CD4-positive, alpha-beta T cell treated with Interleukin-21 for 1 hour (primary cell): ENCODE data around the gene ATP5F1D.

Source experiments
- DNase-seq: peaks from one replicate; pipeline ENCODE4 v3.0.0-alpha.2; 2020

The ATP5F1D gene

DNA sequence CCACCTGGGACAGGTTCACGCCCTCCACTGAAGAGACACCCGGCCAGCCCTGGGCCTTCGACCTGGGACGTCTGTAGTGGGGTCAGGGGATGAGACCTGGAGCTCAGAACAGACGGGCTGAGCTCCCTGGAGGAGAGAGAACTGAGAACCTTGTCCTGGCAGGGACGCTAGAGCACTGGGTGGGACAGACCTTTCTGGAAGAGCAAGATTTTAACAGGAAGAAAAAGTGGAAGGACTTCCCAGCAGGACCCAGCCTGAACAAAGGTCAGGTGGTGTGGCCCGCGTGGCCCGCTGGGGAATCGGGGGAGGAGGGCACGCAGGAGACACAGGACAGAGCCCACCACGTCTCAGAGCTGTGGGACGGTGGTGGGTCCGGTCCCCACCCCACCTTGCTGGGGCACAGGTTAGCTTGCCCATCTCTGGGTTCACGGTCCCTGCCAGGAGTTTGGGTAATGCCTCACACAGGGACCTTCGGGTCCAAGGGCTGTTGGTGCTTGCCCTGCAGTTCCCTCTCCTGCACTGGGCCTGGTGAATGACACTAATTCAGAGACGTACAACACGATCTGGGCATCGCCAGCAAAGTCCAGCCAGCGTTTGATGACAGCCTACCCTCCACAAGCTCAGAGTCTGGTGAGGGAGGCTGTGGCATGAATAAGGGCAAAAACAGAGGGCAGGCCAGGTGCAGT is 42.9 kb downstream of the ATP5F1D start:
- DNase-seq, result no peak

- no peak for DNase-seq
Observed at GRCh38 chr19:1284979-1285736, 43.6 kb downstream of the ATP5F1D start.

DNA sequence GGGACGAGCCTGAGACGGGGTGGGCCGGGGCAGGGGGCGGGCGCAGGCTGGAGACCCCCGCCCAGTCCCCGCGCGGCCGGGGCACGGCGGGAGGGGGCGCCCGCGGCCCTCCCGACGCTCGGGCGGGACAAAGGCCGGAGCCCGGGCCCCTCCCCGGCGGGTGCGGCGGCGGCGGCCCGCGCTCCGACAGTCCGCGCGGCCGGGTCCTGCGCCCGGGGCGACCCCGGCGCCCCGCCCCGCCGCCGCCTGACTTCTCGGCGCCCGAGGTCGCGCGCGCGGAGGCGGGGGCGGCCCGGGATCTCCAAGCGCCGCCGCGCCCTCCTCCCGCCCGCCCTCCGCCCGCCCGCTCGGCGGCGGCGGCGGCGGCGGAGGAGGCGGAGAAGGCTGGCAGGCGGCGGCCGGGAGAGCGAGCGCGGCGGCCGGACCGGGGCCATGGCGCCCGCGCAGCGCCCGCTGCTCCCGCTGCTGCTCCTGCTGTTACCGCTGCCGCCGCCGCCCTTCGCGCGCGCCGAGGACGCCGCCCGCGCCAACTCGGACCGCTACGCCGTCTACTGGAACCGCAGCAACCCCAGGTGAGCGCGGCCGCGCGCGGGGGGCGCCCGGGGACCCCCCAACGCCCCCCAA is 44.3 kb downstream of the ATP5F1D start, which contains the start of gene EFNA2:
Gene EFNA2 (plus strand): TSS at position 137 of the 624 bp plus-strand sequence. CDS start 296 bp downstream, at position 433.
- no peak for DNase-seq

DNA sequence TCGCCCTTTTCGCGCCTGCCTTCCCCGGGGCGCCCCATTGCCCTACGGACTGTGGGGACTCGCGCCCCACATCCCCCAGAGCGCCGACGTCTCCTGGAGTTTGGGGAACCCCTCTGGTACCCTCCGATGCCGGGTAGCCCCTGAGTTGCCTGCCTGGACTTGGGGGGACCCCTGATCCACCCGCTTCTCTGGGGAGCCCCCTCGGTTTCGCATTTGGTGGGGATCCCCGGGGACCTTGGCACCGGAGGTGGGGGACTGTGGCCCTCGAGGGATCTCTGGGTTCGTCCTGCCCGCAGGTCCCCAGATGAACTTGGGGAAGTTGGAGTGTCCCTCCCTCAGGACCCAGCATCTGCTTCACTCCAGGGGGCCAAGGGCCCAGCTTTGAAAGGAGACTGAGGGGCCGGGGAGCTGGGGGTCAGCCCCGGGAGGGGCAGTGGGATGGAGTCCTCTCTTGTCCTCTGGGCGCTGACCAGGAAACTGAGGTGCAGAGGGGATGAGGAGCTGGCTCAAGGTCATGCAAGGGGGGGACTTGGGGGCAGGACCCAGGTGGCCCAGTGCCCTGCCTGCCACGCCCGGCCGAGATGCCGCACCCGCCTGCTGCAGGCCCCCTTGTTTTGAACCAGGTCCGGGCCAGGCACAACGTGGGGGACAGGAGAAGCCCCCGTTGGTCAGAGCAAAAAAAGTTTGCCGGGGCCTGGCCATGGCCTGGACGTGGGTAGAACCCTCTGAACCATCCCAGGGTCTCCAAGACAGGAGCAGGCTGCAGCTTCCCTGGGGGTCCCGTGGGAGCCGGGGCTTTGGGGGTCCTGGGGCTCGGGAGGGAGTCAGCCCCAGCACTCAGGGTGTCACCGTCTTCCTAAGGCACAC is 45.2 kb downstream of the ATP5F1D start:
- DNase-seq, result no peak

GRCh38 chr19:1287354-1288225 is 46.0 kb downstream of the ATP5F1D start:
- DNase-seq, result no peak

DNA sequence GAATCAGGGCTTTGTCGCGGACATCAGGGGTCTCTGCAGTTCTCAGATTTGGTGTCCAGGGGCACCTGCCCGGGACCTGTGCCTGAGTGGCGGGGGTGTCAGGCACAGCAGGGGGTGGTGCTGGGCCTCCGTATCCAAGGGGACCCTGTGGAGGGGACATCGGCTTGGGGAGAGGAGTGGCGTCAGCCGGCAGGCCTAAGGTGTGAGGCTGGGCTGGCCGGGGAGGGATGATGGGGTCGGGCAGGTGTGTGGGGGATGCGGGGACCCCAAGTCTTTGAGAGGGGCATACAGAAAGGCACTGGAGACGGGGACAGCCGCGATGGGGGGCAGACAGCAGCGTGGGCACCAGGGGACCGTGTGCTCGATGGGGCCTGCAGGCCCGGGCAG is 46.7 kb downstream of the ATP5F1D start:
- DNase-seq, result no peak

DNA sequence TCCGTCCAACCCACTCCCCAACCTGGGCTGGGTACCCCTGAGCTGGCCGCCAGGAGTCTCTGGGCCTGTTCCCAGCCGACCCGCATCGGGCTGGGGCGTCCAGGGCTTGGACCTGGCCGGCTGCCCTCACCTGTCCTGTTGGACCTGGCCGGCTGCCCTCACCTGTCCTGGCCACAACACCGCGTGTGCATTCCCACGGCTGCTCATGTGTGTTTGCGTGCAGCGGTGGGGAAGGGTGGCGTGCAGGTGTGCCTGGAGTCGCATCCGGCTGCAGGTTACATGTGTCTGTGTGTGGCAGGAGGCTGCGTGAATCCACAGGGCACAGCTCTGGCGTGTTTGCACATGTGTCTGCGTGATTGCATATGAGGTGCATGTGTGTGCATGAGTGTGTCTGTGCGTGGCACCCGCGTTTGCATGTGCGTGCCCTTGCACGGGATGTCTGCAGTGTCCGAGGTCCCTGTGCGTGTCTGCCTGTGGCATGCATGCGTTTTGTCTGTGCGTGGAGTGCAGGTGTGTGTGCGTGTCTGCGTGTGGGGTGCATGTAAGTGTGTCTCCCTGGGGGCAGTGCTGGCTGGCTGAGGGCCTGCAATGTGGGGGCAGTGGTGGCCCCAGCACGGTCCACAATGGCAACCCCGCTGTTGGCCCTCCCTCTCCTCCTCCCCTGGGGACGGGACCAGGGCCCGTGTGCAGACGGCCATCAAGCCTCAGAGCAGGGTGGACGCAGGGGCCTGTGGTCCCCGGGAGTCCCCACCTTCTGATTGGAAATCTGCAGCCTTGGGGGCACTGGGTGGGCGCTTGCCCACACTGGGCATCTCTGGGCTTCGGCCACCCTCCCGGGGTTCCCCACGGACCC is 47.5 kb downstream of the ATP5F1D start:
- DNase-seq, result no peak

- DNase-seq, result no peak
Observed at GRCh38 chr19:1289686-1290025, 48.1 kb downstream of the ATP5F1D start.

DNA sequence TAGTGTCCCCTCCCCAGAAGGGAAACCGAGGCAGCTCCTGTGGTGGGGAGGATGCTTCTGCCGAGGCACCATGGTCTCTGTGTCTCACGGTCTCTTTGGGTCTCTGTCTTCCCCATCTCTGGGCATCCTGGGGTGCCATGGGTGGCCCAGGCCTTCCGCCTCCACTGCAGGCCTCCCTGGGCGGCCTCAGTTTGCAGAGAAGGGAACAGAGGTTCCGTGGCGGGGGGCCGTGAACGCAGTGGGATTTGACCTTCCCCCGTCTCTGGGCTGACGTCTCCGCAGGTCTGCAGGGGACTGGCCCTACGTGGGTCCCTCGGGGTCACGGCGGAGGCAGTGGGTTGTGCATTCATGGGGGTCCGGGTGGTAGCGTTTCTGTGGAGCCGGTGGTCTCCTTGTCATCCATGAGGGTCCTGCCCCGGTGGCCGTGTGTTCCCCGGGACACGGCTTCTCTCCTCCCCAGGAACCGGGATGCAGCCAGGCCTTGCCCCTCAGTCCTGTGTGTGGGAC is 48.7 kb downstream of the ATP5F1D start:
- no peak for DNase-seq

DNA sequence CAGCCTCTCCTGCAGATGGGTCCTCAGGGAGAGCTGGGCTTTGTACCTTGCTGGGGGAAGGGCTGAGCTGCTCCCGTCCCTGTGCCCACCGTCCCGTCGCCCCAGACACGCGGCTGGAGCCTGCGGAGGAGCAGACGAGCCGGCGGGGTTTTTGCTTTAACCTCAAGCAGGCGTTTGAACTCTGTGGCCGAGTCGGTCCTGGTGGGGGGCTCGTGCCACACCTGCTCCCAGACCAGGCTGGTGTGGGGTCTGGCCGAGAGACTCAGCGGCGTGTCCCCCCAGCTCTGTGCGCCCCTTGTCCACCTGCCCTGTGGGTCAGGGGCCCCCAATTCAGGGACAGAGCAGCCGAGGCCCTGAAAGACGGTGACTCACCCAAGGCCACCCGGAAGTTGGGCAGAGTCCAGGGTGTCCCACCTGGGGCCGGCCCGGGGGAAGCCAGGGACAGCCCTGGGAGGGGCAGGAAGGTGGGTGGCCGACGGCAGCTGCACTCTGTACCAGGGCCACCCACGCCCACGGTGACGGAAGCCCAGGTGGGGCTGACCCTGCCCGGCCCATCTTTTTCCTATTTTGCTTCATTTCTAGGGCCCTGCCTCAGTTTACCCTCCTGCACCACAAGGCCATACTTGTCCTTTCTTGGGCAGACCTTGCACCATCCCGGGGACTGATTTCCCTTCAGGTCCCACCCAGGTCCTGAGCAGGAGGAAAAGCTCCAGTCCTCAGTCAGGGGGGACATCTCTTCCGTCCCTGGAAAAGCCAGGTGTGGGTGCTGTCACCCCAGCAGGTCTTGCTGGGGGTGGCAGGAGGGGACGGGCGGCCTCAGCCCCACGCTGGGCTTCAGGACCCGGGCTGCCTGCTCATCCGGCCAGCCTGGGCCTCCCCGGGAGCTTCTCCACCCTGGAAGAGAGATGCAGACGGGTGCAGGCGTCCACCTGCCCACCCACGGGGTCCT is 49.4 kb downstream of the ATP5F1D start:
- no peak for DNase-seq

- no peak for DNase-seq
Observed at GRCh38 chr19:1291761-1292418, 50.3 kb downstream of the ATP5F1D start.

- DNase-seq, result no peak
Observed at GRCh38 chr19:1292419-1293151, 51.0 kb downstream of the ATP5F1D start.

DNA sequence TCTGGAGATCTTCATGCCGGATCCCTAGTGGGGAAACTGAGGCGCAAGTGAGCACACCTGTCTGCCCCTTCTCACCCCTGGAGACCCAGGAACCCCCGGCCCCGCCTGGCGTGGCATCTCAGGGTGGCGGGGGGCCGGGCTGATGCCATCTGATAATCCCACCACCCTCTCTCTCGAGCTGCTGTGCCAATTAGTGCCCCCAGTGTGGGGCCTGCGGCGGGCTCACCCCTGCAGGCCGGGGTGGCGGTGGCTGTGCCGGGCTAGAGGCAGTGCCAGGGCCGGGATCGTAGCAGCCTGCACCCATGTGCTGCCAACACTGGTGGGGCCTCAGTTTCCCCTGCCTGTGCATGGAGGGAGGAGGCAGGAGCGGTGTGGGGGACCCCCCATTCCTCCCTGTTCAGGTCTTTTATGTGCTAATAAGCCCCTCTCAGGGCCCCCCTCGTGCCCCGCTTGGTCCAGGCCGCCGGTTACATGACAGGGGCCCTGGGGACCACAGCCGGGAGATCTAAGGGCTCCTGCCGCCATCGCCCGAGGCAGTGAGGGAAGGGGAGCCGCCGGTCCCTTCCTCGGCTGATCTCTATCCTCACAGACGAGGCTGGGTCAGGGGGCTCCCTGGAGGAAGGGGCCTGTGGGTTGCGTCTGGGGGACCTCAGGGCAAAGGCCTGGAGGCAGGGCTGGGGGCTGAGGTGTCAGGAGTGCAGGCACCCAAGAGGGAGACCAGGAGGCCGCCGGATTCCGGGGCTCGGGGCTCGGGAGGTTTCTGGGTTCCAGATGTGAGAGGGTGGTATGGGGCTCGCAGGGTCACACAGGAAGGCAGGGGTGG is 52.4 kb downstream of the ATP5F1D start:
- DNase-seq, result no peak
